AG04449 (cell line): ENCODE results near the gene DUT.

ENCODE experiments used
- CTCF ChIA-PET: fragments of 350-600 bp; formaldehyde crosslinking; extraction: SDS; loops from one replicate; lab custom pipeline; 2021; ENCODE audit warnings: antibody characterized with exemption; lab: Yijun Ruan, JAX
- POLR2A ChIA-PET: fragments of 400-600, 350-600 bp; formaldehyde crosslinking; extraction: SDS; loops from one replicate; lab custom pipeline; 2020; ENCODE audit warnings: antibody characterized with exemption, inconsistent platforms; lab: Yijun Ruan, JAX
- DNase-seq: peaks from one replicate; pipeline ENCODE4 v3.0.0-alpha.2; 2010; ENCODE audit warnings: low read depth, low spot score
- H3K4me3 ChIP-seq: 2 replicates; pipeline ENCODE4 v1.5.1; 2011; ENCODE audit warnings: low read depth, mild to moderate bottlenecking, control low read depth, low read length
- CTCF ChIP-seq: IDR thresholded peaks from one replicate; pipeline ENCODE4 v1.5.1; 2011; ENCODE audit warnings: mild to moderate bottlenecking, moderate library complexity, low read length, control low read depth, inconsistent platforms; ENCODE audit not compliant: insufficient read depth; ENCODE audit errors: missing control alignments

DUT gene

DNA sequence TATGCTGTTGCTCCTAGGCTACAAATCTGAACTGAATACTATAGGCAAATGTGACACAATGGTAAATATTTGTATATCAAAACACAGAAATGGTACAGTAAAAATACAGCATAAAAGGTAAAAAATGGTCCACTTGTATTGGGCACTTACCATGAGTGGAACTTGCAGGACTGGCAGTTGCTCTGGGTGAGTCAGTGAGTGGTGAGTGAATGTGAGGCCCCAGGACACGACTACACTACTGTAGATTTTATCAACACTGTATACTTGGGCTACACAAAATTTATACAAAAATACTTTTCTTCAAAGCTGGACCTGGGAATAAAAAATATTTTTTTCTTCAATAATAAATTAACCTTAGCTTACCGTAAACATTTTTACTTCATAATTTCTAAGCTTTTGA, 41.6 kb upstream of the DUT start:
- CTCF ChIA-PET, result interaction anchor here (1.4 kb wide), 1 partner anchor 10 kb away, joined by 3 read pairs; no protein-coding TSS in a partner anchor
- POLR2A ChIA-PET, result no interaction called here
- no peak for DNase-seq

DNA sequence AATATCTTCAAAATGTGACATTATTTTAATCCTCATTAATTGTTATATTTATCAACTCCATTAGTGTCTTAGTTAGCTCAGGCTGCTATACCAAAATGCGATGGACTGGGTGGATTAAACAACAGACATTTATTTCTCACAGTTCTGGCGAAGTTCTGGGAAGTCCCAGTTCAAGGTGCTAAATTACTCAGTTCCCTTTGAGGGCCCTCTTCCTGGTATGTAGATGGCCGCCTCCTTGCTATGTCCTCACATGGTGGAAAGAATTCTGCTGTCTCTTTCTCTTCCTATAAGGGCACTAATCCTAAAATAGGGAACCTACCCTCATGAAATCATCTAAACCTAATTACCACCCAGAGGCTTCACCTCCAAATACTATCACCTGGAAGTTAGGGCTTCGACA, 38.8 kb upstream of the DUT start:
- no peak overlapping the region for H3K4me3 ChIP-seq
- DNase-seq, result no peak
- ChIA-PET POLR2A (no interaction called here), CTCF (no interaction called here)
- no peak for TF ChIP-seq CTCF

More for the DNA sequence above, 41.6 kb upstream of the DUT start:
- TF ChIP-seq CTCF, result no peak
- no peak overlapping the region for H3K4me3 ChIP-seq

DNA sequence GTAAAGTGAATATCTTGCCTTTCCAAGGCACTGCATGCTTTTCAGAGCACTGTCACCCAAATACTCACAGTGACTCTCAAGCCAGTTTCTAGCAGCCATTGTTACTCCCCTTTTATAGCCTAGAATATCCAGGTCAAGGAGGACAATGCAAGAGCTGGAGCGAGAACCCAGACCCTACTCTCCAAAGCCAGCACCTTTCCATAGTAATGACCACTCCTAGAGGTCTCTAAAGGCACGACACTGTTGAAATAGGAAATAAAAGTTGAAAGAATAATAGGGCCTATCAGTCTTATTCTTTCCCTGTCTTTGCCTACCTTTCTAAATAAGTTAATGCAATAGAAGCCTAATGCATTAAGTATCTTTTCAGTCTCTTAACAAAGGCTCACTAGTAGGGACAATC, 33.6 kb upstream of the DUT start:
- no peak for DNase-seq
- ChIA-PET CTCF (interaction anchor here (2.6 kb wide), 1 partner anchor 11 kb away, joined by 28 read pairs; no protein-coding TSS in a partner anchor), POLR2A (no interaction called here)
- TF ChIP-seq CTCF, result no peak
- no peak overlapping the region for H3K4me3 ChIP-seq

GRCh38 chr15:48298914-48299313, 32.3 kb upstream of the DUT start:
- TF ChIP-seq CTCF, result no peak
- ChIA-PET POLR2A (no interaction called here), CTCF (interaction anchor here (0.5 to 3.8 kb wide), 3 partner anchors 9 to 14 kb away, joined by 3 to 18 read pairs (median 3); no protein-coding TSS in a partner anchor)
- no peak overlapping the region for H3K4me3 ChIP-seq
- DNase-seq, result no peak

DNA sequence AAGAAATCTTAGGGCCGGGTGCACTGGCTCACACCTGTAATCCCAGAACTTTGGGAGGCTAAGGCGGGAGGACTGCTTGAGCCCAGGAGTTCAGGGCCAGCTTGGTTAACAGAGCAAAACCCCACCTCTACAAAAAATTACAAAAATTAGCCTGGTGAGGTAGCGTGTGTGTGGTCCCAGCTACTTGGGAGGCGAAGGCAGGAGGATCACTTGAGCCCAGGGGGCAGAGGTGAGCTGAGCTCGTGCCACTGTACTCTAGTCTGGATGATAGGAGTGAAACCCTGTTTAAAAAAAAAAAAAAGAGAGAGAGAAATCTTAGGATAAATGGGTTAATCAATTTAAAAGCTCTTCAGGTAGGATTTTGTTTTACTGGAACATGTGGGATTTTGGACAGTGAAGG, 31.2 kb upstream of the DUT start:
- no peak for TF ChIP-seq CTCF
- H3K4me3 ChIP-seq, result no peak overlapping the region
- CTCF ChIA-PET, result interaction anchor here (1.4 to 3.8 kb wide), 2 partner anchors 10 to 14 kb away, joined by 3 to 18 read pairs; no protein-coding TSS in a partner anchor
- POLR2A ChIA-PET, result no interaction called here
- DNase-seq, result no peak

DNA sequence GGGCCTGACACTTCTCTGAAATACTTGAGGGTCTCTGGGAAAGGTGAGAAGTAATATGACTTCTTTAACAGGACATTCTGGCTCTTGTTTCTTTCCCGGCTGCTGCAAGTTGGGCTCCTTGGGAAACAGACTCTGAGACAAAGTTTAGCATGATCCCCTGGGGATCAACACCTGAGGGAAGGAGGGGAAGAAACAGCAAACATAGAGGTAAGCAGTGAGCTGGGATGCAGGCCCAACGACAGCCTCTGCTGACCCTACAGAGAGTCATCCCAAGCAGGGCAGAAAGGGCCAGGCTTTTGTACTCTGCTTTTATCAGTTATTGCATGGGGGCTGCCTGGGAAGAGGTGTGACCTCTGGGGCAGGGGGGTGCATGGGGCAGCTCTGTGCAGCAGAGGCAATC, 26.8 kb upstream of the DUT start:
- no peak for TF ChIP-seq CTCF
- no peak overlapping the region for H3K4me3 ChIP-seq
- ChIA-PET POLR2A (no interaction called here), CTCF (interaction anchor here (0.7 to 1.9 kb wide), 3 partner anchors 16 to 105 kb away, joined by 3 to 12 read pairs (median 3); no protein-coding TSS in a partner anchor)
- no peak for DNase-seq
